GM12874 (cell line): ENCODE measurements around the gene PLA2G4C.

Experiments used
- CTCF ChIP-seq: IDR thresholded peaks from 2 replicates; pipeline ENCODE4 v1.5.1; 2011; ENCODE audit warnings: low read depth, mild to moderate bottlenecking, control low read depth, low read length, moderate library complexity; ENCODE audit not compliant: insufficient read depth

The PLA2G4C gene

GRCh38 chr19:48041877-48042580, 68.6 kb downstream of the PLA2G4C start:
- no peak for TF ChIP-seq CTCF

- no peak for TF ChIP-seq CTCF
Observed at GRCh38 chr19:48036765-48037164, 73.9 kb downstream of the PLA2G4C start.

DNA sequence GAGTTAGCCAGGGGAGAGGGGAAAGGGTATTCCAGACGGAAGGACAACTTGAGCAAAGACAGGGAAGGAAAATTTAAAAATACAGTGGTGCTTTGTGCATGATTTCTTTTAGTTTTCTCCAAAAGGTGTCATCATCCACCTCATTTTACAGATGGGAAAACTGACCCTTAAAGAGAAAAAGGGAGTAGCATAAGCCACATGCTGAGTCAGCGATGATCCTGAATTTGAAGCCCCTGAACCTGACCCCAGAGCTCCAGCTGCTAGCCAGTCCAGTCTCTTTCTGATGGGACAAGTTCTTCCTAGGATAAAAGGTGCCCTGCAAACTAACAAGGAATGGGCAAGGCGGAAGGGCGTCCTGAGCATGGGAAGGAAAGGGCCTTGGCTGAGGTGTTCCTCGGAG, 77.0 kb downstream of the PLA2G4C start:
- TF ChIP-seq CTCF: no peak

DNA sequence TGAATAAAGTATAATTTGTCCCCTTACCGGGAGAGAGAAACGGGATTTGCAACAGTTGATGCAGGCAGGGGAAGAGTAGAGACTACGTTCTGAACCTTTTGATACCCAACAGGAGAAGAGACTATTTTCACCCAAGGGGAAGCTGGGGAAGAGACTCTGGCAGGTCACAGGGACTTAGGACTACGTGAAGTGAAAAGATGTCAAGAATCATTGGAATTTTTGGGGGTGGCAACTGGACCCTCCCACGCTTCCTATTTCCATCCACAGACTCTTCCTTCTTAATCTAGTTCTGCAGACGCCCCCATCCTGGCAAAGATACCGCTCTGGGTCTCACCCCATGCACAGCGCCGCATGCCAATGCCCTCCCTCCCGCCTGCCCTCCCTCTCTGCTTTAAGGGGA, 80.5 kb downstream of the PLA2G4C start:
- TF ChIP-seq CTCF: no peak

DNA sequence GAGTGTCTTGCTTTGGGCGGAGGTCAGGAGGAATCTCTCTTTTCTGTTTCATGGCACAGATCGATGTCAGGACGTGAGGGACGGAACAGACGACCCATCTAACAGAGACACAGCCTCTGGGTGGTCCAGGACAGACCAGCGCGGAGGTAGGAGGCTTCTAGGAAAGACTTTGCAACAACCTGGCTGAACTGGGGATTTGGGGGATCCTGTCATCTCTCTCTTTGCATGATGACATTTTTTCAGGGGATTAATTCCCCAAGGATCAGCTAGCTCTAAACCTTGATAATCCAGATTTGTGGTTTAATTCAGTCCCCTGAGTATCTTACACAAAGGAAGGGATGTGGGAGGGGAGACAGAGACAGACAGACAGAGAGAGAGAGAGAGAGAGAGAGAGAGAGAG, 81.2 kb downstream of the PLA2G4C start:
- TF ChIP-seq CTCF: no peak

DNA sequence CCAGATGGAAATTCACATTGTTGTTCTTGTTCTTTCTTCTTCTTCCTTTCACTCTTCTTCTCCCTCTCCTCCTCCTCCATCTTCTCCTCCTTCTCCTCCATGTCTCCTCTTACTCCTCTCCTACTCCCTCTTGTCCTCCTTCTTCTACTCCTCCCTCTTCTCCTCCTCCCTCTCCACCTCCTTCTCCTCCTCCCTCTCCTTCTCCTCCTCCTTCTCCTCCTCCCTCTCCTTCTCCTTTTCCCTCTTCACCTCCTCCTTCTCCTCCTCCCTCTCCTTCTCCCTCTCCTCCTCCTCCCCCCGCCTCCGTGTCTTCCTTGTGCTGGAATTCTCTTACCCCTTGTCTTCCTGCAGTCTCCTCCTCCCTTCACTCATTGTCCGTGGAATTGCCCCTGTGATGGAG, 85.1 kb downstream of the PLA2G4C start:
- TF ChIP-seq CTCF: no peak

GRCh38 chr19:48023518-48023917, 87.1 kb downstream of the PLA2G4C start:
- TF ChIP-seq CTCF: no peak
